KMS-11 (cell line): Measurements from ENCODE around the gene HERC6.
A peak's percentile ranks its signal among the peaks of the same experiment; 100 is the strongest.

Experiments
- H2AFZ ChIP-seq: fragments of 200-600 bp; sonication (generic); 2 replicates; pipeline ENCODE4 v1.6.1; 2016; ENCODE audit warnings: antibody characterized with exemption, mixed run types, low read depth
- H3K27ac ChIP-seq: fragments of 200-600 bp; sonication (generic); 2 replicates; pipeline ENCODE4 v1.6.1; 2016; ENCODE audit warnings: mild to moderate bottlenecking, mixed run types
- H3K27me3 ChIP-seq: fragments of 200-600 bp; sonication (generic); 2 replicates; pipeline ENCODE4 v1.6.1; 2017; ENCODE audit warnings: mild to moderate bottlenecking, low read depth, mixed run types, moderate library complexity; ENCODE audit not compliant: insufficient read depth
- H3K36me3 ChIP-seq: fragments of 200-600 bp; sonication (generic); 2 replicates; pipeline ENCODE4 v1.6.1; 2017; ENCODE audit warnings: mild to moderate bottlenecking, mixed run types; ENCODE audit not compliant: insufficient read depth
- H3K4me1 ChIP-seq: fragments of 200-600 bp; sonication (generic); 2 replicates; pipeline ENCODE4 v1.6.1; 2016; ENCODE audit warnings: mild to moderate bottlenecking, low read depth, mixed run types; ENCODE audit not compliant: poor library complexity, severe bottlenecking
- H3K4me2 ChIP-seq: fragments of 200-600 bp; sonication (generic); 2 replicates; pipeline ENCODE4 v1.7.0; 2016; ENCODE audit warnings: mild to moderate bottlenecking, mixed run types
- H3K4me3 ChIP-seq: fragments of 200-600 bp; sonication (generic); IDR thresholded peaks from 2 replicates; pipeline ENCODE4 v1.6.1; 2017; ENCODE audit warnings: low read depth, low read length, mixed read lengths; ENCODE audit not compliant: insufficient read depth
- H3K79me2 ChIP-seq: fragments of 200-600 bp; sonication (generic); 2 replicates; pipeline ENCODE4 v1.6.1; 2016; ENCODE audit warnings: low read depth, mixed run types; ENCODE audit not compliant: insufficient read depth
- H3K9ac ChIP-seq: fragments of 200-600 bp; sonication (generic); 2 replicates; pipeline ENCODE4 v1.6.1; 2016; ENCODE audit warnings: mild to moderate bottlenecking, mixed run types
- H4K20me1 ChIP-seq: fragments of 200-600 bp; sonication (generic); 2 replicates; pipeline ENCODE4 v1.6.1; 2016; ENCODE audit warnings: mild to moderate bottlenecking, mixed run types; ENCODE audit not compliant: insufficient read depth
- CTCF ChIP-seq: fragments of 200-600 bp; sonication (generic); conservative IDR thresholded peaks from 2 replicates; pipeline ENCODE4 v1.6.1; 2017; ENCODE audit warnings: low read depth, mild to moderate bottlenecking, antibody characterized with exemption, low read length, moderate library complexity, mixed read lengths

The HERC6 gene

GRCh38 chr4:88414755-88415154 is 36.1 kb downstream of the HERC6 start:
- no peaks in the 10 kb centered on the region for H3K36me3 ChIP-seq
- TF ChIP-seq CTCF, result no peak
- no peak overlapping the region for H3K4me2 ChIP-seq
- H3K4me1 ChIP-seq, result peaks cover 17% of the 10 kb centered on the region
- H3K27ac ChIP-seq, result no peak overlapping the region
- H3K27me3 ChIP-seq, result no peaks in the 10 kb centered on the region
- no peak overlapping the region for H3K4me3 ChIP-seq
- H3K9ac ChIP-seq, result no peak overlapping the region
- no peak overlapping the region for H2AFZ ChIP-seq
- H3K79me2 ChIP-seq, result no peaks in the 10 kb centered on the region
- H4K20me1 ChIP-seq, result no peaks in the 10 kb centered on the region

GRCh38 chr4:88415982-88416381 is 37.3 kb downstream of the HERC6 start:
- Histone ChIP-seq H3K9ac (no peak overlapping the region), H3K27ac (no peak overlapping the region), H3K27me3 (no peaks in the 10 kb centered on the region), H3K4me3 (no peak overlapping the region), H3K4me2 (no peak overlapping the region), H4K20me1 (no peaks in the 10 kb centered on the region), H2AFZ (no peak overlapping the region), H3K36me3 (no peaks in the 10 kb centered on the region), H3K4me1 (peaks cover 29% of the 10 kb centered on the region), H3K79me2 (no peaks in the 10 kb centered on the region)
- no peak for TF ChIP-seq CTCF

GRCh38 chr4:88418411-88418810 is 39.8 kb downstream of the HERC6 start:
- Histone ChIP-seq H2AFZ (no peak overlapping the region), H3K79me2 (no peaks in the 10 kb centered on the region), H3K36me3 (no peaks in the 10 kb centered on the region), H3K27ac (no peak overlapping the region), H3K4me2 (no peak overlapping the region), H3K4me1 (peaks cover 30% of the 10 kb centered on the region), H3K27me3 (no peaks in the 10 kb centered on the region), H4K20me1 (no peaks in the 10 kb centered on the region), H3K9ac (no peak overlapping the region), H3K4me3 (no peak overlapping the region)
- TF ChIP-seq CTCF, result no peak

GRCh38 chr4:88419874-88420273 is 41.2 kb downstream of the HERC6 start:
- Histone ChIP-seq H3K9ac (peak overlapping the region; percentile 33), H3K4me1 (peaks cover 30% of the 10 kb centered on the region), H3K79me2 (no peaks in the 10 kb centered on the region), H2AFZ (peak overlapping the region; percentile 22), H3K36me3 (no peaks in the 10 kb centered on the region), H3K27ac (peak overlapping the region; percentile 8; the same call in 1 of the 2 replicates), H3K27me3 (no peaks in the 10 kb centered on the region), H3K4me3 (peak overlapping the region; percentile 48), H3K4me2 (peak overlapping the region; percentile 59), H4K20me1 (no peaks in the 10 kb centered on the region)
- no peak for TF ChIP-seq CTCF
